NCI-H526 (cell line): ENCODE measurements around the gene UBE2R2.
"Not testable (repeated sequence)": the region's sequence is repeated elsewhere in the genome, so short reads cannot be mapped to it uniquely, and the experiment has no call there.

ENCODE experiments used
- DNase-seq, 2 experiments: peaks; one replicate each; lab custom pipeline; 2025; lab: John Stamatoyannopoulos, UW

UBE2R2 gene

GRCh38 chr9:33799928-33800704 is 16.8 kb upstream of the UBE2R2 start:
- no peak for DNase-seq

GRCh38 chr9:33800886-33801285 is 16.1 kb upstream of the UBE2R2 start:
- DNase-seq = no peak

GRCh38 chr9:33801943-33802500 is 14.9 kb upstream of the UBE2R2 start:
- not testable (repeated sequence) for DNase-seq

GRCh38 chr9:33804196-33804595 is 12.8 kb upstream of the UBE2R2 start:
- DNase-seq = not testable (repeated sequence)

- DNase-seq = peak; percentile 8 to 37
Measured at GRCh38 chr9:33807156-33807555, 9.8 kb upstream of the UBE2R2 start.

- DNase-seq = not testable (repeated sequence)
Measured at GRCh38 chr9:33808979-33809322, 8.0 kb upstream of the UBE2R2 start.

- no peak for DNase-seq
Measured at GRCh38 chr9:33809506-33809905, 7.5 kb upstream of the UBE2R2 start.

GRCh38 chr9:33813712-33814641 is 3.0 kb upstream of the UBE2R2 start:
- DNase-seq = peak in 1 of 2 experiments; percentile 54

- no peak for DNase-seq
Measured at GRCh38 chr9:33815781-33816180, 1.2 kb upstream of the UBE2R2 start.

GRCh38 chr9:33817327-33818166 is 587 bp downstream of the UBE2R2 start:
- DNase-seq = peak; percentile 44 to 83

GRCh38 chr9:33818167-33818846 is 1.3 kb downstream of the UBE2R2 start:
- DNase-seq = peak in 1 of 2 experiments; percentile 37

GRCh38 chr9:33818847-33819500 is 2.0 kb downstream of the UBE2R2 start:
- no peak for DNase-seq

GRCh38 chr9:33820231-33820745 is 3.3 kb downstream of the UBE2R2 start:
- no peak for DNase-seq

GRCh38 chr9:33823801-33824200 is 6.8 kb downstream of the UBE2R2 start:
- DNase-seq = no peak

- not testable (repeated sequence) for DNase-seq
Measured at GRCh38 chr9:33827285-33827684, 10.3 kb downstream of the UBE2R2 start.

- not testable (repeated sequence) for DNase-seq
Measured at GRCh38 chr9:33829641-33830230, 12.8 kb downstream of the UBE2R2 start.

GRCh38 chr9:33835625-33836260 is 18.8 kb downstream of the UBE2R2 start:
- no peak for DNase-seq

- not testable (repeated sequence) for DNase-seq
Measured at GRCh38 chr9:33836261-33836660, 19.3 kb downstream of the UBE2R2 start.

- DNase-seq = no peak
Measured at GRCh38 chr9:33837138-33837537, 20.2 kb downstream of the UBE2R2 start.
